K562 (cell line): ENCODE data around the gene RWDD1. TPM values are rescaled to one million over a fixed set of nuclear protein-coding genes. Genes with fewer than 3 reads are reported as not detected.

Experiments used
- ARHGAP35 ChIP-seq: fragments of 450-650 bp; IDR thresholded peaks from 2 replicates; pipeline ENCODE4 v1.6.1; 2018; ENCODE audit not compliant: partially characterized antibody
- HEY1 ChIP-seq: fragments of 250-450 bp; sonication (Bioruptor Pico); IDR thresholded peaks from 2 replicates; pipeline ENCODE4 v1.5.0; 2020; ENCODE audit warnings: mild to moderate bottlenecking, moderate library complexity, borderline replicate concordance
- MAFF ChIP-seq: IDR thresholded peaks from 2 replicates; pipeline ENCODE4 v1.6.1; 2012; ENCODE audit warnings: low read length, improper control_type of control experiment
- MYC ChIP-seq, 2 experiments: fragments of 250-450 bp in 1 of 2; sonication (Bioruptor Pico) in 1 of 2; IDR thresholded peaks; 2 replicates each; pipeline versions ENCODE4 v1.5.1 to v1.6.1; 2012 to 2021; ENCODE audit warnings: low read depth in 2 of 2, borderline replicate concordance in 1 of 2, improper control_type of control experiment in 1 of 2, low read length in 1 of 2, mild to moderate bottlenecking in 1 of 2, moderate library complexity in 1 of 2
- SNIP1 ChIP-seq: fragments of 450-650 bp; IDR thresholded peaks from 2 replicates; pipeline ENCODE4 v1.7.1; 2017; ENCODE audit warnings: low read depth, mild to moderate bottlenecking
- SRSF3 ChIP-seq: fragments of 200-400 bp; formaldehyde crosslinking; IDR thresholded peaks from 2 replicates; pipeline ENCODE4 v1.6.1; 2016; ENCODE audit warnings: mild to moderate bottlenecking, low read length, moderate library complexity; ENCODE audit not compliant: insufficient read depth
- USF1 ChIP-seq: sonication (generic); formaldehyde crosslinking; IDR thresholded peaks from 2 replicates; pipeline ENCODE4 v1.9.0; 2022; ENCODE audit warnings: mild to moderate bottlenecking, missing genetic modification reagents
- ZNF589 ChIP-seq: fragments of 200-800 bp; sonication (Bioruptor generic); IDR thresholded peaks from 2 replicates; pipeline ENCODE4 v1.6.1; 2016; ENCODE audit warnings: low read depth, missing genetic modification characterization, missing compliant biosample characterization
- ZNF79 ChIP-seq: fragments of 250-450 bp; sonication (Bioruptor Pico); IDR thresholded peaks from 2 replicates; pipeline ENCODE4 v1.4.0; 2020; ENCODE audit warnings: low read depth, mild to moderate bottlenecking, moderate library complexity
- polyA plus RNA-seq, 8 experiments: library from polyadenylated mRNA; depleted of rRNA in 4 of 8; stranded (reverse) in 5 of 8; unstranded in 3 of 8; fragments of >200 nt; fragmentation: Nextera tagmentation in 2 of 8; fragmentation: Illumina TruSeq in 1 of 8; extraction: Ambion mirVana in 2 of 8; extraction: Trizol in 1 of 8; gene quantifications; 2 replicates each; pipeline versions ENCODE4 v1.2.1 to v1.2.3, GENCODE V29; 2011 to 2014; ENCODE audit warnings: inconsistent platforms in 1 of 8, missing spikeins in 1 of 8
- total RNA-seq, 7 experiments: library from RNA; depleted of rRNA in 6 of 7; stranded (reverse); fragments of >200 nt in 6 of 7; fragmentation: Illumina TruSeq in 2 of 7; extraction: Trizol in 2 of 7; gene quantifications; 2 replicates each; pipeline versions ENCODE4 v1.2.1 to v1.2.3, GENCODE V29; 2011 to 2021; ENCODE audit warnings: low replicate concordance in 1 of 7
- TF ChIP-seq, protein P1 (sequence below): fragments of 450-650 bp; formaldehyde crosslinking; IDR thresholded peaks from 2 replicates; pipeline ENCODE4 v1.4.0; 2022; ENCODE audit warnings: missing genetic modification characterization
- TF ChIP-seq, protein P2 (sequence below): fragments of 450-650 bp; IDR thresholded peaks from 2 replicates; pipeline ENCODE4 v1.6.1; 2017; ENCODE audit warnings: mild to moderate bottlenecking, moderate library complexity
- TF ChIP-seq, protein P3 (sequence below): sonication (generic); formaldehyde crosslinking; IDR thresholded peaks from 2 replicates; pipeline ENCODE4 v1.8.0; 2022; ENCODE audit warnings: mild to moderate bottlenecking, missing genetic modification reagents

Gene RWDD1
- total and polyA plus RNA-seq, 9 of the 15 experiments (the other 6 are each of a cell fraction or from before 2014, with no cell fraction given): 31.9 to 89.8 (median 48.7) TPM

- TF ChIP-seq, protein P1, sequence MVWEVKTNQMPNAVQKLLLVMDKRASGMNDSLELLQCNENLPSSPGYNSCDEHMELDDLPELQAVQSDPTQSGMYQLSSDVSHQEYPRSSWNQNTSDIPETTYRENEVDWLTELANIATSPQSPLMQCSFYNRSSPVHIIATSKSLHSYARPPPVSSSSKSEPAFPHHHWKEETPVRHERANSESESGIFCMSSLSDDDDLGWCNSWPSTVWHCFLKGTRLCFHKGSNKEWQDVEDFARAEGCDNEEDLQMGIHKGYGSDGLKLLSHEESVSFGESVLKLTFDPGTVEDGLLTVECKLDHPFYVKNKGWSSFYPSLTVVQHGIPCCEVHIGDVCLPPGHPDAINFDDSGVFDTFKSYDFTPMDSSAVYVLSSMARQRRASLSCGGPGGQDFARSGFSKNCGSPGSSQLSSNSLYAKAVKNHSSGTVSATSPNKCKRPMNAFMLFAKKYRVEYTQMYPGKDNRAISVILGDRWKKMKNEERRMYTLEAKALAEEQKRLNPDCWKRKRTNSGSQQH (CRISPR knock-in tag): no peak
- TF ChIP-seq, protein P2, sequence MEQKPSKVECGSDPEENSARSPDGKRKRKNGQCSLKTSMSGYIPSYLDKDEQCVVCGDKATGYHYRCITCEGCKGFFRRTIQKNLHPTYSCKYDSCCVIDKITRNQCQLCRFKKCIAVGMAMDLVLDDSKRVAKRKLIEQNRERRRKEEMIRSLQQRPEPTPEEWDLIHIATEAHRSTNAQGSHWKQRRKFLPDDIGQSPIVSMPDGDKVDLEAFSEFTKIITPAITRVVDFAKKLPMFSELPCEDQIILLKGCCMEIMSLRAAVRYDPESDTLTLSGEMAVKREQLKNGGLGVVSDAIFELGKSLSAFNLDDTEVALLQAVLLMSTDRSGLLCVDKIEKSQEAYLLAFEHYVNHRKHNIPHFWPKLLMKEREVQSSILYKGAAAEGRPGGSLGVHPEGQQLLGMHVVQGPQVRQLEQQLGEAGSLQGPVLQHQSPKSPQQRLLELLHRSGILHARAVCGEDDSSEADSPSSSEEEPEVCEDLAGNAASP: no peak
- TF ChIP-seq MAFF (no peak), HEY1 (no peak), ZNF589 (CRISPR knock-in tag) (no peak), ZNF79 (CRISPR knock-in tag) (no peak), SRSF3 (no peak), SNIP1 (no peak), USF1 (CRISPR knock-in tag) (no peak), MYC (IDR thresholded peaks at IDR 0.05; ENCODE audit: low read depth, low read length) (no peak), MYC (CRISPR knock-in tag; IDR thresholded peaks at IDR 0.05; ENCODE audit: borderline replicate concordance, low read depth) (no peak), ARHGAP35 (no peak)
- TF ChIP-seq, protein P3, sequence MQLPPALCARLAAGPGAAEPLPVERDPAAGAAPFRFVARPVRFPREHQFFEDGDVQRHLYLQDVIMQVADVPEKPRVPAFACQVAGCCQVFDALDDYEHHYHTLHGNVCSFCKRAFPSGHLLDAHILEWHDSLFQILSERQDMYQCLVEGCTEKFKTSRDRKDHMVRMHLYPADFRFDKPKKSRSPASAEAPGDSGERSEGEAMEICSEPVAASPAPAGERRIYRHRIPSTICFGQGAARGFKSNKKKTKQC (CRISPR knock-in tag): no peak
Observed at GRCh38 chr6:116579143-116579542, 7.8 kb downstream of the RWDD1 start (continued).
